COR-L47 (cell line): ENCODE measurements around the gene CRACR2B.

Experiments used
- DNase-seq: peaks from one replicate; lab custom pipeline; 2025; lab: John Stamatoyannopoulos, UW

The CRACR2B gene

DNA sequence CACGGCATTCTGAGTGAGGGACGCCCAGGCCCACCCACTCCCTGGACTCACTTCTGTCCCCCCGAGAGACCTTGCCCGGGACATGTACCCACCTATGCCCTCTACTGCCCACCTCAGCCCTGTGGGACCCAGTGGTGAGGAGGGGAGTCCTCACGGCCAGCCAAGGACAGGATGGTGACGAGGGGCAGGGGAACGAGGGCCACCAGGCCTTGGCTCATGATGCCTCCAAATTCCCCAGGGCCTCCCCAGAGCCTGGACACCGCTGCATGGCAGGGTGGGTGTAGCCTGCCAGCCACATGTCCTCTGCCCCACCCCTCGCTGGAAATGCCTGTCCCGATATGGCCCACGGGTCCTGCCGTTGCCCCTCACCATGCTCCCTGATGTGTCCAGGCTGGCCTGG is 41.1 kb downstream of the CRACR2B start:
- DNase-seq = no peak

DNA sequence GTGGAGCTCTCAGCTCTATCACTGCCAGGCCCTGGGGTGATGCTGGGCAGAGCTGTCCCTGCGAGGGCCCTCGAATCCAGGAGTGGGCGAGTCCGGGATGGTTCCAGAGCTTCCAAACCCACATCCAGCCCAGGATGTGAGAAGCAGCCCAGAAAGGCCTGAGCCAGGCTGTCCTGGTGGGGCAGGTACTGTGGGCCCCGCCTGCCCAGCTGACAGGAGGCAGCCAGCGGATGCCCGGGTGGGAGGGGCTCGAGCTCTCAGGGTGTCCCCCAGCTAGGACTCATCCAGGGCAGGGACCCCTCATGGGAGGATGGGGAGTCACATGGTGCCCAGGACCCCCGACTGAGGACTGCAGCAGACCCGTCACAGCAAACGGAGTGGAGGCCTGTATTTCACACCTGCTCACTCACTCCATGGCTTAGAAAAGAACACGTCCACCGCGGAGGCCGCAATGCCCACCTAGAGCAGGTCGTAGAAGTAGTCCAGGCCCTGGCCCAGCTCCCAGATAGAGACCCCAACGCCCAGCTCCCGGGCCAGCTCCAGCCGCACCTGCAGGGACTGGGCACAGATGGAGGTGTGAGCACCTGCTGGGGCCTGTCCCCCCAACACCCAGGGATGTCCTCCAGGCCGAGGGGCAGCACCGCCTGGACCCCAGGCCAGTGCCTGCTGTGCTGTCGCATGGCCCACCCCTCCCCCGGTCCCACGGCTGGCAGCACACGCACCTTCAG is 41.8 kb downstream of the CRACR2B start:
- DNase-seq = no peak

DNA sequence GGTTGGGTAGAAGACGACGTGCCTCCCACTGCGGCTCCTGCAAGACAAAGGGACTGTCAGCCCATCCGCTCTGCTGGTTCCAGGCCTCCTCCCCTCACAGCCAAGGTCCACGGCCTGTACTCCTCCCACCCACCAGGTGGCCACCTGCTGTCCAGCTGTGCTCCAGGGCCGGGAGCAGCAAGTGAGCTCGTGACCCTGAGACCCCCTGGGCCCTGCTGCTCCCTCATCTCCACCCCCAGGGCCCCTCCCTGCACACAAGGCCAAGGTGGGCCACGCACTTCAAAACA is 42.4 kb downstream of the CRACR2B start:
- no peak for DNase-seq

DNA sequence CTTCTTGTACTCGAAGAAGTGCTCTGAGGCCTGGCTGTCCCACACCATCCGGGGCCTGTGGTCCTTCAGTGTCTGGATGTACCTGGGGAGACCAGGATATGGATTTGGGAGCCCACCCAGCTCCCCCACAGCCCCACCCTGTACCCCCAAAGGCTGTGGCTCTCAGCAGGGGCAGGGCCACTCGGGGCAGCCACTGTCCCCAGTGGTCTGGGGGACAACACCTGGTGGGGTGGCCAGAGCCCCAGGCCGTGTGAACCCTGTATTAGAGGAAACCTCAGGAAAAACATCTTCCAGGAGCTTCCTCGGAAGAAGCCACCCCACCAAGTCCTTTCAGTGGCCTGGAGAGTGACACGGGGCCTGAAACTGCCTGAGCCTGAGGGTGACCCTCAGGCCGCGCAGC is 42.7 kb downstream of the CRACR2B start:
- no peak for DNase-seq

DNA sequence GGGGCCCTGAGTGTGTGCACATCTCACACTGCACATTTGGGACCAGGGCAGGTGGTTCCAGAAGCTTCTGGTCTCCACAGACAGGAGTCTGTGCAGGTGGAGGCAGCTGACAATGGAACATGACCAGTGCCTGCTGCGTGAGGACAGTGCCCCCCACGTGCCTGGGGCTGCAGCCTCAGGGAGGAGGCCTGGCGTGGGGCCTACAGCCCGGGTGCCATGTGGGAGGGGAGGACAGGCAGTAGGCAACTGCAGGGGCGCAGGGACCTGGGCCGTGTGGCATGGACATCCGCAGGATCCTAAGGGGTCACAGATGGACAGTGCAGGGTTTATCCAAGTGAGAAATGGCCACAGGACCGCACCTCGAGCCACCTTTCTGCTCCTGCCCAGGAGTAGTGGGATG is 43.8 kb downstream of the CRACR2B start:
- DNase-seq = no peak

DNA sequence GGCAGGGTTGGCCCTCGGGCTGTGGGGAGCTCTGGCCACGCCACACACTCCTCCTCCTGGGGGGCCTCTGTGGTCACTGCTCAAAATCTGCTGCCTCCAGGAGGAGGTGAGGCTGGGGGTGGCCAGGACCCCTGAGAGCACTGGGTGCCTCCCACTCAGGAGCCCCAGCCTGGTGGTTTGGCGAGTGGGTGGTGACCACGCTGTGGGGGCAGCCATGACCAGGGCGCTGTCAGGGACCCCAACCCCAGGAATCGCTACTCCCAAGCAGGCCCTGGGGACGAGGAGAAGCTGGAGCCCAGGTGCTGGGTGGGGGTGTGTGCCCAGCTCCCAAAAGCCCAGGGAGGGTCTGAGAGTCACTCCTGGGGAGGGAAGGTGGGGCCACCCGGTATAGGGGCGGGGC is 45.1 kb downstream of the CRACR2B start:
- DNase-seq = no peak

DNA sequence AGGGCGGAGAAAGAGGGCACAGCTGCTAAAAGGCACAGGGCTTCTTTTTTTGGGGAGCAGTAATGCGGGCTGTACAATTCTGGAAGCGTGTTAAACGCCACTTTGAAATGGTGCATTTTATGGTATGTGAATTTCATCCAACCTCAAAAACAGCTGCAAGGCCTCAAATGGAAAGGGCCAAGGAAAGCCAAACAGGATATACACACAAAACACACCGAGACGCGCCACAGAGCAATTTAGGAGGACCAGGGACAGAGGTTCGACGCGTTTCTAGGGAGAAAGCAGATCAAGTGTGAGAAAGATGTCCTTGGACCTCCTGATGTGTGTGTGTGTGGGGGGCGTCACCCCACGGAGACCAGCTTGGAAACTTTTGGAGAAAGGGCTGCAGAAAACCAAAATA is 46.0 kb downstream of the CRACR2B start:
- DNase-seq = no peak

DNA sequence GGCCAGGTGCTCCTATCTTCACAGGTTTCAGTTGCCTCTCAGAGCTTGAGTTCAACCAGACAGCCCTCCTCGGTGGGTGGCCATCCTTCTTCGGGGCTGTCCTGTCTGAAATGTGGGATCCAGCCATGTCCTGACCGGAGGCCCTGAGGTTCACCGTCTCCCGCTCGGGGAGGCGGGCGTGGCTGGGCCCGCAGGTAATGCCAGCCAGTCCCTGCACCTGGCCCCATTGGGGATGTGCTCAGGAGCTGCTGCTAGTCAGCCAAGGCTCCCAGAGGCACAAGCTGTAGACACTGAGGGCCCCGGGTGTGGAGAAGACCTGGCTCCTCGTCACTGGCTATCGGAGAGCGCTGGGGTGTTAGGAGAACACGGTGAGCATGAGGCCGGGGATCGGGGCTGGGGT is 47.5 kb downstream of the CRACR2B start:
- no peak for DNase-seq

DNA sequence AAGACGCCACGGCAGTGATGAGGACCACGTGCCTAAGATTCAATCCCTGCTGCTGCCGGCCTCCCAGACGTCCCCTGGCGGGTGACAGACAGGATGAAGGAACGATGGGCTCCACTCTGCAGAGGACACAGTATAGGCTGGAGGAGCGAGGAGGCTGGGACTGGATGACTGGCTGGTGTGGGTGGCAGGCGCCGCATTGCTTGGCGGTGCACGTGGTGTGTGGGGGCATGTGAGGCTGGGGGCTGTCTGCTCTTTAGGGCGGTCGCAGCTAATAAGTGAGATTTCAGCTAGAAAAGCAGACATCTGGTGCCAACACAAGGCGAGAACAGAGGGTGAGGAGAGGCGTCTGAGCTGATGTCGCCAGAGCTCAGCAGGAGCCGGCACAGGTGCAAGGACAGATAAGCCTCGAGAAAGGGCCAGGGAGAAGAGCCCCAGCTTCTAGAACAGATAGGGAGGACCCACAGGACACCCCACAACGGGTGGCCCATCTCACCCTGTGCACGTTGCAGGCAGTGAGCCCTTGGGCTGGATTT is 48.1 kb downstream of the CRACR2B start:
- no peak for DNase-seq

DNA sequence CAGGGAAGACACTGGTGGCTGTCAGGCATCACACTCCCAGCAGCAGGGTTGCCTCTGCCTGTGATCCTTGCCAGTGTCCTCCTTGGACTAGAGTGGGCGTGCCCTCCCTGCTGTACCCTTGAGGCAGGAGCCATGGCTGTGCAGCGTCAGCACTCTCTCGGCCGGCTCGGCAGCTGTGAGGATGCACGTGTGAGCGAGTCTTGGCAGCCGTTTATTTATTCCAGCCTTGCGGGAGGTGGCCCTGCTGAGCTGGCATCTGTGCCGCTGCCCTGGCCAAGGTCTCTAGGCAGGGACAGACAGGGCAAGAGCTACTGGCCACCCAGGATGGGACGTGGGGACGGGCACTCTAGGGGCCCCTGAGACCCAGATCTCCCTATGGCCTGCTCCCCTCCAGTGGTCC is 48.8 kb downstream of the CRACR2B start:
- DNase-seq = peak; percentile 69

DNA sequence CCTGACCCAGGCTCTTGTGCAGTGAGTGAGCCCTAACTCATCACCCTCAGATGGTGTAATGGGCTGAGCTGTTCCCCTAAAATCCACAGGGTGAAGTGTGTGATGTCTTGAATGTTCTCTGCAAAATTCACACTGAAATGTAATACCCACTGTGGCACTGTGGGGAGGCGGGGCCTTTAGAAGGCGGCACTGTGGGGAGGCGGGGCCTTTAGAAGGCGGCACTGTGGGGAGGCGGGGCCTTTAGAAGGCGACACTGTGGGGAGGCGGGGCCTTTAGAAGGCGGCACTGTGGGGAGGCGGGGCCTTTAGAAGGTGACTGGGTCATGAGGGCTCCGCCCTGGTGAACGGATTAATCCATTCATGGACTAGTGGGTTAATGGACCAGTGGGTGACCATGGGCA is 49.8 kb downstream of the CRACR2B start:
- DNase-seq = no peak

DNA sequence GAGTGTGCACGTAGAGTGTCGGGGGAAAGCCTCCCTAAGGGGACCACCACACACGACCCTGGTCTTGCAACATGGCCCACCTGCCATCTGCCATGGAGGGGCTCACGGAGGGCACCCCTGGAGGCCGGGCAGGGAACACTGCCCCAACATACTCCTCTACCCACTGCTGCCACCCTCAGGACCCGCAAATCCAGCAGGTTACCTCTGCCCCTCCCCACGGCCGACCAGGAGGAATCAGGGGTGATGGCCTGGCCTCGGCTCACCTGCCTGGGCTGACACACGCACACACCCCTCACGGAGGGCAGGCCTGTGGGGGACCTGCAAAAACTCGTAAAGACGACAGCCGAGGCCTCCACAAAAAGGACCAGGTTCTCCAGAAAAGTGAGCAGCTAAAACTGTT is 52.7 kb downstream of the CRACR2B start:
- DNase-seq = no peak
